ENCODE measurements around the gene IRAK2. TPM values are rescaled to one million over a fixed set of nuclear protein-coding genes. Genes with fewer than 3 reads are reported as not detected.

Gene IRAK2
- total RNA-seq, 1 experiment from 2014 or later = 0.61 TPM

- peaks cover 2% of the 10 kb centered on the region; the same call in 1 of the 2 replicates for H3K4me1 ChIP-seq (ENCODE audit: insufficient read depth, low read length)
- DNase-seq = peak; percentile 36
- H3K56ac ChIP-seq (ENCODE audit: insufficient read length, low read depth, low read length) = no peak overlapping the region
- peaks cover 8% of the 10 kb centered on the region for H3K79me1 ChIP-seq (ENCODE audit: insufficient read depth, low read depth, low read length, poor library complexity, severe bottlenecking)
- no peak overlapping the region for H2BK12ac ChIP-seq (ENCODE audit: insufficient read length, low read depth, low read length)
- no peak overlapping the region for H3K23ac ChIP-seq (ENCODE audit: insufficient read length, low read depth, low read length)
- H2BK120ac ChIP-seq (ENCODE audit: low read depth, low read length, poor library complexity, severe bottlenecking) = no peak overlapping the region
- H3K27me3 Mint-ChIP-seq (ENCODE audit: low read depth) = no peaks in the 10 kb centered on the region; the same call in 1 of the 2 replicates
- H3K27me3 ChIP-seq (ENCODE audit: insufficient read depth, low read length) = no peaks in the 10 kb centered on the region
- H2BK20ac ChIP-seq (ENCODE audit: low read depth, low read length, poor library complexity, severe bottlenecking) = no peak overlapping the region
- H3K4ac ChIP-seq (ENCODE audit: low read depth, low read length) = no peak overlapping the region
- H3K9ac ChIP-seq (ENCODE audit: extremely low read depth, insufficient read length, low read length) = no peak overlapping the region
- no CpG with 5 or more reads among the region's 29 CpGs for WGBS (ENCODE audit: extremely low coverage, insufficient read length, low lambda C conversion rate)
- no peak overlapping the region for H2AFZ ChIP-seq (ENCODE audit: low read length)
- H3K27ac Mint-ChIP-seq = peak overlapping the region in 2 of 3 experiments; percentile 37 to 53; a peak in 4 of 7 replicates
- H3K36me3 Mint-ChIP-seq (ENCODE audit: insufficient read depth in 1 of 3, low read depth in 3 of 3) = peaks cover 11 to 33% (median 26%) of the 10 kb centered on the region in 3 experiments
- no peak overlapping the region for H4K8ac ChIP-seq (replicated peaks; ENCODE audit: insufficient read length, low read depth, low read length)
- H2BK15ac ChIP-seq (ENCODE audit: low read depth, low read length) = no peak overlapping the region
- peaks cover 3% of the 10 kb centered on the region for H3K23me2 ChIP-seq (ENCODE audit: insufficient read length, low read depth, low read length, poor library complexity, severe bottlenecking)
- H4K5ac ChIP-seq (ENCODE audit: insufficient read length, low read depth, low read length) = no peak overlapping the region
- no peaks in the 10 kb centered on the region; a peak in 2 of 5 replicates for H3K9me3 Mint-ChIP-seq
- TF ChIP-seq, protein P1, sequence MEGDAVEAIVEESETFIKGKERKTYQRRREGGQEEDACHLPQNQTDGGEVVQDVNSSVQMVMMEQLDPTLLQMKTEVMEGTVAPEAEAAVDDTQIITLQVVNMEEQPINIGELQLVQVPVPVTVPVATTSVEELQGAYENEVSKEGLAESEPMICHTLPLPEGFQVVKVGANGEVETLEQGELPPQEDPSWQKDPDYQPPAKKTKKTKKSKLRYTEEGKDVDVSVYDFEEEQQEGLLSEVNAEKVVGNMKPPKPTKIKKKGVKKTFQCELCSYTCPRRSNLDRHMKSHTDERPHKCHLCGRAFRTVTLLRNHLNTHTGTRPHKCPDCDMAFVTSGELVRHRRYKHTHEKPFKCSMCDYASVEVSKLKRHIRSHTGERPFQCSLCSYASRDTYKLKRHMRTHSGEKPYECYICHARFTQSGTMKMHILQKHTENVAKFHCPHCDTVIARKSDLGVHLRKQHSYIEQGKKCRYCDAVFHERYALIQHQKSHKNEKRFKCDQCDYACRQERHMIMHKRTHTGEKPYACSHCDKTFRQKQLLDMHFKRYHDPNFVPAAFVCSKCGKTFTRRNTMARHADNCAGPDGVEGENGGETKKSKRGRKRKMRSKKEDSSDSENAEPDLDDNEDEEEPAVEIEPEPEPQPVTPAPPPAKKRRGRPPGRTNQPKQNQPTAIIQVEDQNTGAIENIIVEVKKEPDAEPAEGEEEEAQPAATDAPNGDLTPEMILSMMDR (conservative IDR thresholded peaks at IDR 0.05) = no peak
- H4K91ac ChIP-seq (ENCODE audit: insufficient read length, low read depth, low read length) = no peak overlapping the region
- no peak overlapping the region for H3T11ph ChIP-seq (ENCODE audit: low read length)
- peaks cover 10% of the 10 kb centered on the region; the same call in 1 of the 2 replicates for H3K79me2 ChIP-seq (ENCODE audit: insufficient read depth, low read length)
- H3K4me1 Mint-ChIP-seq = peaks cover 13 to 16% of the 10 kb centered on the region in 2 experiments
- no peak overlapping the region for H2BK5ac ChIP-seq (ENCODE audit: insufficient read length, low read length)
- no peak overlapping the region for H3K14ac ChIP-seq (ENCODE audit: insufficient read depth, low read length)
- H3K18ac ChIP-seq (ENCODE audit: insufficient read length, low read depth, low read length) = no peak overlapping the region
- no peak overlapping the region for H3K27ac ChIP-seq (ENCODE audit: insufficient read length, low read depth, low read length)
- H2AK5ac ChIP-seq (ENCODE audit: insufficient read length, low read length) = no peak overlapping the region
- H3K4me3 Mint-ChIP-seq = peak overlapping the region; percentile 89 to 90
- no peaks in the 10 kb centered on the region for H4K20me1 ChIP-seq (ENCODE audit: control insufficient read depth, insufficient read depth, insufficient read length)
- H3K9me3 ChIP-seq (ENCODE audit: control insufficient read depth, low read depth, low read length) = no peaks in the 10 kb centered on the region
- peak overlapping the region; percentile 54 for H3K4me2 ChIP-seq (ENCODE audit: insufficient read depth, insufficient read length, low read length)
Observed at GRCh38 chr3:10142707-10143560, 21.8 kb upstream of the IRAK2 start.

Measured in H9 (cell line).